ENCODE data around the gene TRPM1. TPM values are rescaled to one million over a fixed set of nuclear protein-coding genes. Genes with fewer than 3 reads are reported as not detected.

Gene TRPM1
- total RNA-seq, 2 donors from 2014 or later: not detected

- Histone ChIP-seq H3K27ac (no peak overlapping the region), H3K27me3 (no peaks in the 10 kb centered on the region), H3K36me3 (replicated peaks in 1 of 2; ENCODE audit: insufficient read depth in 1 of 2, low read depth in 2 of 2) (no peaks in the 10 kb centered on the region), H3K4me1 (peaks cover 30% of the 10 kb centered on the region), H3K4me3 (no peak overlapping the region), H3K9me3 (no peaks in the 10 kb centered on the region)
- 32 to 43% methylated on average over 13 of the region's 26 CpGs for WGBS, 2 donors
- ATAC-seq: peak; percentile 33
- intact Hi-C loops (cut with DNase I): no loop called here
- DNase-seq: peak; percentile 31 to 72 (median 43)
- TF ChIP-seq POLR2A (IDR thresholded peaks at IDR 0.05): no peak
These were observed 20.9 kb downstream of the TRPM1 start for GRCh38 chr15:31080591-31081014.

GRCh38 chr15:31079519-31079918, 22.0 kb downstream of the TRPM1 start:
- no peak overlapping the region for H3K27ac ChIP-seq
- no peaks in the 10 kb centered on the region for H3K9me3 ChIP-seq
- H3K4me1 ChIP-seq: peaks cover 30% of the 10 kb centered on the region
- 83 to 92% methylated on average over 2 of the region's 2 CpGs for WGBS, 2 donors
- H3K36me3 ChIP-seq (replicated peaks in 1 of 2; ENCODE audit: insufficient read depth in 1 of 2, low read depth in 2 of 2): no peaks in the 10 kb centered on the region
- DNase-seq (no peak), ATAC-seq (no peak)
- intact Hi-C loops (cut with DNase I): no loop called here
- TF ChIP-seq CTCF (IDR thresholded peaks at IDR 0.05) (no peak), POLR2A (IDR thresholded peaks at IDR 0.05) (no peak)
- H3K27me3 ChIP-seq: no peaks in the 10 kb centered on the region
- H3K4me3 ChIP-seq: no peak overlapping the region

GRCh38 chr15:31078471-31078870, 23.1 kb downstream of the TRPM1 start:
- H3K27me3 ChIP-seq: no peaks in the 10 kb centered on the region
- no peaks in the 10 kb centered on the region for H3K9me3 ChIP-seq
- TF ChIP-seq CTCF (IDR thresholded peaks at IDR 0.05) (no peak), POLR2A (IDR thresholded peaks at IDR 0.05) (no peak)
- ATAC-seq: no peak
- intact Hi-C loops (cut with DNase I): no loop called here
- no peak for DNase-seq
- H3K27ac ChIP-seq: no peak overlapping the region
- H3K36me3 ChIP-seq (replicated peaks in 1 of 2; ENCODE audit: insufficient read depth in 1 of 2, low read depth in 2 of 2): no peaks in the 10 kb centered on the region
- H3K4me3 ChIP-seq: no peak overlapping the region
- peaks cover 26% of the 10 kb centered on the region for H3K4me1 ChIP-seq
- 81 to 90% methylated on average over 8 of the region's 8 CpGs for WGBS, 2 donors

GRCh38 chr15:31077941-31078340, 23.6 kb downstream of the TRPM1 start:
- DNase-seq (no peak), ATAC-seq (no peak)
- no peaks in the 10 kb centered on the region for H3K9me3 ChIP-seq
- no peaks in the 10 kb centered on the region for H3K27me3 ChIP-seq
- no peak overlapping the region for H3K27ac ChIP-seq
- no peaks in the 10 kb centered on the region for H3K36me3 ChIP-seq (replicated peaks in 1 of 2; ENCODE audit: insufficient read depth in 1 of 2, low read depth in 2 of 2)
- H3K4me3 ChIP-seq: no peak overlapping the region
- intact Hi-C loops (cut with DNase I): no loop called here
- WGBS, 2 donors: 80 to 82% methylated on average over 6 to 7 of the region's 7 CpGs
- peaks cover 21% of the 10 kb centered on the region for H3K4me1 ChIP-seq
- TF ChIP-seq CTCF (IDR thresholded peaks at IDR 0.05) (no peak), POLR2A (IDR thresholded peaks at IDR 0.05) (no peak)

GRCh38 chr15:31077181-31077580, 24.3 kb downstream of the TRPM1 start:
- TF ChIP-seq POLR2A (IDR thresholded peaks at IDR 0.05) (no peak), CTCF (IDR thresholded peaks at IDR 0.05) (no peak)
- intact Hi-C loops (cut with DNase I): no loop called here
- ATAC-seq (no peak), DNase-seq (no peak)
- WGBS, 2 donors: 0 to 27% methylated on average over 2 to 4 of the region's 4 CpGs
- Histone ChIP-seq H3K4me1 (peaks cover 15% of the 10 kb centered on the region), H3K27ac (no peak overlapping the region), H3K27me3 (no peaks in the 10 kb centered on the region), H3K4me3 (no peak overlapping the region), H3K9me3 (no peaks in the 10 kb centered on the region), H3K36me3 (replicated peaks in 1 of 2; ENCODE audit: insufficient read depth in 1 of 2, low read depth in 2 of 2) (no peaks in the 10 kb centered on the region)

All from body of pancreas (tissue), 4 donors.